CD4-positive, alpha-beta T cell treated with Interleukin-15 for 4 hours (primary cell): ENCODE measurements around the gene AQP2.
"Not testable (repeated sequence)": the region's sequence is repeated elsewhere in the genome, so short reads cannot be mapped to it uniquely, and the experiment has no call there.

ENCODE experiments used
- DNase-seq: peaks from one replicate; pipeline ENCODE4 v3.0.0-alpha.2; 2020; ENCODE audit warnings: low spot score

AQP2 gene

GRCh38 chr12:49987625-49988303, 37.2 kb downstream of the AQP2 start:
- no peak for DNase-seq

GRCh38 chr12:49989400-49989799, 38.9 kb downstream of the AQP2 start:
- not testable (repeated sequence) for DNase-seq

- no peak for DNase-seq
Observed at GRCh38 chr12:49990273-49990672, 39.7 kb downstream of the AQP2 start.

- DNase-seq = no peak
Observed at GRCh38 chr12:49998453-49998852, 47.9 kb downstream of the AQP2 start.

GRCh38 chr12:50003595-50003994, 53.1 kb downstream of the AQP2 start:
- no peak for DNase-seq

- DNase-seq = no peak
Observed at GRCh38 chr12:50004696-50005095, 54.2 kb downstream of the AQP2 start.

GRCh38 chr12:50005175-50005574, 54.6 kb downstream of the AQP2 start:
- DNase-seq = no peak

GRCh38 chr12:50006280-50006679, 55.7 kb downstream of the AQP2 start:
- no peak for DNase-seq

- DNase-seq = no peak
Observed at GRCh38 chr12:50006754-50007442, 56.4 kb downstream of the AQP2 start.
